HG02678 (cell line): ENCODE results near the gene TMEM72.

Experiments
- ATAC-seq: cut with Tn5 transposase; IDR thresholded peaks from one replicate; pipeline ENCODE4 v1.9.1; 2021; ENCODE audit warnings: mild to moderate bottlenecking, moderate library complexity; ENCODE audit not compliant: unreplicated experiment

Gene TMEM72

DNA sequence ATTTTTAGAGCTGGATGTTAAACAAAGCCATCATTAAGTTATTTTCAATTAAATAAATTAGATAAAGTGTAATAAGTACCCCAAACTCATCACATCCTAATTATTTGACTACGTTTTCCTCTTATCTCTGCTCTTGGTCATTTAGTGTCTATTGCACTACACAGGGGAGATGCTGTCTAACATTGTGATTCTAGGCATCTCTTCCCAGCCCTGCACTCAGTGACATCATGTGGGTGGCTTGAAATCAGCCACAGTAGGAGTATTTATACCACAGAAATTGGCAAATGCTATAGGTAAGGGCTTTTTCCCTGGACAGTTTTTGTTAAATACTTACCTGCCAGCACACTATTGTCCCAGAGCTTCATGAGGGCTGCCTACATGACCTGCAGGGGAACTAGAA is 21.3 kb upstream of the TMEM72 start:
- ATAC-seq = no peak

DNA sequence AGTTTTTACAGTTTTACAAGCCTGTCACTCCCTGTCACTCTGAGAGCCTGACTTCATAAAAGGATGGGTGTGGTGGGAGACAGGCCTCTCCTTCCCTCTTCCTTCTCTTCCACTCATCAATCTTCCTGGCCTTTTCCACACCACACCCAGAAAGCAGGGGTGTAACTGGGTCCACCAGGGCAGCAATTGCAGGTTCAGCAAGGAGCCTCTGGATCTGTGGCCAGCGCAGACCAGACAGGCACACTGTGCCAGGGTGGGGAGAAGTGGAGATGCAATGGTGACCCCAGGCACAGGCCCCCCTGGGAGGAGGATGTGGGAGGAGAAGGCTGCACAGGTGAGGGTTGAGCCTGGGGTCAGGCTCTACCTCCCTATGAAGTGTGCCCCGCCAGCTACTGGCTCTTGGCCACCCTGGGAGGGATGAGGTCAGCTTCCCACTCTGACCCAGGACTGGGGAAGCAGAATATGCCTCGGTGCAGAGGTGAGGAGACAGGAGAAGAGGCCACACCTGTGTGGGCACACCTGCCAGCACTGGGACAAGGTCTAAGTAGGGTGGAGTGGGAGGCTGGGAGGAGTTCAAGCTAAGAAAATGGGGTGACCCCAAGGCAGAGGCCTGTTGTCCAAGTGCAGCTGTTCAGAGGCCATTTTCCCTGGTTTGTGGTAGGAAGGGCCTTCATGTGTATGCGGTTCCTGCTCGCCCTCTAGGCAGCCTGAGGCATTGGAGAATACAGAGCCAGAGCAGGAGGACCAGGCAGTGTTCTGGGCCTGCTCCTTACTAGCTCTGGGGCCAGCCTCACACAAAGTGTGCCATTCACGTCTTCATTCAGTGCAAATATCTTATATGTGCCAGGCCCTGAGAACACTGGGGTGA is 20.2 kb upstream of the TMEM72 start:
- ATAC-seq = no peak

DNA sequence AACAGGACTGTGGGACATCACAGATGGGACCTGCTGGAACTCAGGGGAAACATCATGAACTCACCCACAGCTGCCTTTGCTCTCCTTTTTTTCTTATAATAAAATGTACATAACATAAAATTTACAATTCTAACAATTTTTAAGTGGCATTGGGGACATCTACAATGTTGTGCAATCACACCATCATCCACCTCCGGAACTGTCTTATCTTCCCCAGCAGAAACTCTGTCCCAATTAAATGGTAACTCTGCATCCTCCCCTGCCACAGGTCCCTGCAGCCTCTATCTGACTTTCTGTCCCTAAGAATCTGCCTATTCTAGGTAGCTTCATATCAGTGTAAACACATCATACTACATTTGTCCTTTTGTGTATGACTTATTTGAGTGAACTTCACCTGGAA is 19.4 kb upstream of the TMEM72 start:
- no peak for ATAC-seq

DNA sequence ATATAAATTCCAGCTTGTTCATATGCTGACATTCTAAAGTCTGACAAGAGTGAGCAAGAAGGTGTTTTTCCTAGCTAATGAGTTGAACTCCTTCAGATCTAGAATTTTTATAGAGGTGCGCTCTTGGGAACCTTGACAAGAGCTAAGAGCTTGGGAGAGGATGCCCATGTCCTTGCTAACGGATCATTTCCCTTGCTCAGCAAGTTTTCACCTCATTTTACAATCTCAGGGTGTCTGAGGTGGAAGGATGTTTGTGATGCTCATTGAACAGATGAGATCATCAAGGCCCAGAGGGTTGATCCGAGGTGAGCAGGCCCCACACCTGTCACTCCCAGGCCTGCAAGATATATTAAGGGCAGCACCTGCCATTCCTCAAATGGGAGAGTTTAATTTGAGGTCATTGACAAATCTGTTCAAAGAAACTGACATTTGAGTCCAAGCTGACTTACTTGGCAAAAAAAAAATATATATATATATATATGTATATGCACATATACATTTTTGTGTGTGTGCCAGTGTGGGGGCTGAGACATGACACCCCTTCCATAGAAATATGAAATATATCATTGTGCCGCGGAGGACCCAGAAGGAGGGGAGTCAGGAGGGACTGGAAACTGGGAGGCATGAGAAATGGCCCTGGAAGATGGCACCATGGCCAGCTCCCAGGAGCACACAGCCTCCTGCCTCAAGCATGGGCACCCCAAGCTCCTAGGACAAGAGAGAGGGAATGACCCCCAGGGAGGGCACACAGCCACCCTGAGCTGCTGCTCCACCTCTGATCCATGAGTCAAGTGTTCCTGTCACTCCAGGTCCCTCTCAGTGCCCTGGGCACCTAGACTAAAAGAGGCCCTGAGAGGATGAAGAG is 17.3 kb upstream of the TMEM72 start:
- ATAC-seq = no peak

DNA sequence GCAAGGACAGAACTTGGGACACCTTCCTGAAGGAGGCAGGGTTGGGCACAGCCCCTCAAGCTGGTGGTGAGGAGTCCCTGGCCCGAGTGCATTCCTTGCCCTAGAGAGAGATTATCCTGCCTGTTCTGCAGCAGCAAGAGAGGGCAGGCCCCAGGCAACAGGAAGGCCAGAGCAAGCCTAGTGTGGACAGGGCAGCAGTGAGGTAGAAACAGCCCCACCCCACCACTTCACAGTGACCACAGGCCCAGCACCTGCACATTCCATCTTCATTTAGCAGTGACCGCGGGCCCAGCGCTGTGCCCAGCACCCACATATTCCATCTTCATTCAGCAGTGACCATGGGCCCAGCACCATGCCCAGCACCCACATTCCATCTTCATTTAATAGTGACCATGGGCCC is 16.4 kb upstream of the TMEM72 start:
- ATAC-seq = no peak

DNA sequence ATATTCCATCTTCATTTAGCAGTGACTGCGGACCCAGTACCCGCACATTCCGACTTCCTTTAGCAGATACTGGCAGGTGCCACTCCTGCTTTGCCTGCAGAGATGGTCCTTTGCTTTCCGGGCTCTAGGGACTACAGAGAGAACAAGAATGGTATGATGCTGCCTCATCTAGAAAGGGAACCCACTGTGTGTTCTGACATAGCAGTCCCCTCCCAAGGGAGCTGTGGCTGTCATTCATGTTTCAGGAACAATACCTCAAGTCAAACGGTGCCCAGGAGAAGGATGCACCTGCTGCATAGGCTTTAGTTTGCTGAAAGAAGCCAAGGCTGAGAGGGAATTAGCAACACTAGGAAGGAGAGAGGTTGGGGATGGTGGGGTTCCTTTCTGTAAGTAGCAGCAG is 15.9 kb upstream of the TMEM72 start:
- no peak for ATAC-seq

DNA sequence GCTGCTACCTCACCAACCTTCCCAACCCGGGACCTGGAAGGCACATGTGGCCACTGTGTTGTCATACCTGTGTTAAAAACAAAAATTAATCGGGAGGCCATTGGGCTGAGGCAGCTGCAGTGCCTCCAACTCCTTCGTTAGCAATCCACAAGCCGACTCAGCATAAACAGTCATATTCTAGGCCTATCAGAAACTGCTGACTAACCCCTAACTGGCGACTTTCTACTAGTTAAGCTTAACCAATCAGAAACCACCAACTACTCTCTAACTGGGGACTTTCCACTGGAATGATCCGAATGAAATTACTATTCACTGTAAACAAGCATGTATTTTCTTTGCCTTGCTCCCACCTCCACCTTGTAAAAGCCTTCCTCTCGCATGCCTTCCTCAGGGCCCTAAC is 14.1 kb upstream of the TMEM72 start:
- ATAC-seq = no peak

DNA sequence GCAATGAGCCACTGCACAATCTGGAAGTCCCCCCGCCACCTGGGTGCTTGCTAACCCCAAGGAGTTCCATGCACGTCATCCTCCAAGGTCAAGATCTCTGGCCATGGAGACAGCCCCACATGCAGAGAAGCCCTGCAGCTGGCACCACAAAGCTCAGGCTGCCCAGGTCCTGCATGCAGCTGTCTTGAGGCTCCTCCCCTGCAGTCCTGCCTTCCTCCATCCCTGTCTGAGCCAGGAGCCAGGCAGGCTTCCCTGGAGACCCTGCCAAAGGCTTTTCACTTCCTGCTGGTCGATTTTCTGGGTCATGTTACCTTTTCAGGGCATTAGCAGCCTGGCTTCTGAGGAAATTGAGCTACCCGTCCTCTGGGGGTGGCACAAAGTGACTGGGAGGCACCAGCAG is 12.5 kb upstream of the TMEM72 start:
- no peak for ATAC-seq

DNA sequence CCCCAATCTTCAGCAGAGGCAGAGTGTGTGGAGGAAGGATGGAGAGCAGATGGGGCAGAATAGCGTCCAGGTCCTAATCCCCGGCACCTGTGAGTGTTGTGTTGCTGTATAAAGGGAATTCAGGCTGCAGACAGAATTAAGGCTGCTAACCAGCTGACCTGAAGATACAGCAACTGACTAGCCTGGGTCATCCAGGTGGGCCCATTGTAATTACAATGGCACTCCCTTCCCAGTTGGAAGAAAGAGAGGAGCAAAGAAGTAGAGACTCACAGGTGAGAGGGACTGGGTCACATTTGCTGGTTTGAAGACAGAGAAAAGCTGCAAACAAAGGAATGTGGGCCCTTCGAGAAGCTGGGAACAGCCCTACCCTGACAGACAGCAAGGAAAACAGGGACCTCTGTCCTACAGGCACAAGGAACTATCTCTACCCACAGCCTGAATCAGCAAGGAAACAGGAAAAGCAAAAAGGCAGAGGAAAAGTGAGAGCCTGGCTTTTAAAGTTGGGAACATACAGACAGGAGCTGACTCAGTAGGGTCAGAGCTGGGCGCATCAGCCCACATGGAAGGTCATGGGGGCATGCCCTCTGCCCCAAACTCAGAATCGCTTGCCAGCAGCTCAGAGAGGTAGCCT is 11.6 kb upstream of the TMEM72 start:
- no peak for ATAC-seq

DNA sequence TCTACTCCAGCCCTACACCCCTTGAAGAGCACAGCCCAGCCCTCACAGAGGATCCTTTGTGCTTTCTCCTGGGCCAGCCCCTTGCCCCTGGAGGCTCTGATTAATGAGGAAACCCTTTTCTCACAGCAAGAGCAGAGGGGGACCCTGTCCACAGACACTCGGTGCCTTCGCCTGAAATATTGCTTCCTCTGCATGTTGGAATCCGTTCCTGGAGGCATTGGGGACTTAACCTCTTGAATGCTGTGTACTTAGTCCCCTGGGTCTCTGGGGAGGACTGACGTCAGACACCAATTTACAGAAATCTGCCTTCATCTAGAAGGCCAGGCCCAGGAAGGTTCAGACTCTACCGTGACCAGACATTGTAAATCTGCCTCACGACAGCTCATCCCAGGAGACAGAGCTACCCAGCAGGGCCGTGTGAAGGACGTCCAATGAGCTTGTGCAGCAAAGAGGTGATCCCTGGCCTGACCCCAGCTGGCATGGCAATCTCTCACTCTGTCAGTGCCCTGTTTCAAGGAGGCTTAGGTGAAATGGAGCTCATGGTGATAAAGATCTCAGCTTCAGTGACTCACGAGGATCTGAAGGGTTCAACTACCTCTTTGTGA is 8.1 kb upstream of the TMEM72 start:
- no peak for ATAC-seq

DNA sequence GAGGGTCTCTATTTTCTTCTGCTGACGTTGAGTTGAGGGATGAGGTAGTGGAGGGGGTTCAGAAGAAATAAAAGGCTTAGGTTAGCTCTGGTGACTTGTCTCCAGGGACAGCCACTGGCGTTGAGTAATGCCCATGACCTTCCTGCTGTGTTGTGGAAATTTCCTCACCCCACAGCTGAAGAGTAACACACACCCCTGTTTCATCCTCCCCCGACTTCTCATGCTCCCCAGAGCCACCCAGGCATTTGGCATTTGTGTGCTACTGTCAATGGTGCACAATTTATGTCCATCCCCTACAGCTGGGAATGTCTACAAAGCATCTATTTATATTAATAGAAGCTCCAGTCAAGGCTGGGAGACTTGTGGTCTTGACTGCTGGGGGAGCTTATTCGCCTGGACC is 4.7 kb upstream of the TMEM72 start:
- ATAC-seq = no peak

DNA sequence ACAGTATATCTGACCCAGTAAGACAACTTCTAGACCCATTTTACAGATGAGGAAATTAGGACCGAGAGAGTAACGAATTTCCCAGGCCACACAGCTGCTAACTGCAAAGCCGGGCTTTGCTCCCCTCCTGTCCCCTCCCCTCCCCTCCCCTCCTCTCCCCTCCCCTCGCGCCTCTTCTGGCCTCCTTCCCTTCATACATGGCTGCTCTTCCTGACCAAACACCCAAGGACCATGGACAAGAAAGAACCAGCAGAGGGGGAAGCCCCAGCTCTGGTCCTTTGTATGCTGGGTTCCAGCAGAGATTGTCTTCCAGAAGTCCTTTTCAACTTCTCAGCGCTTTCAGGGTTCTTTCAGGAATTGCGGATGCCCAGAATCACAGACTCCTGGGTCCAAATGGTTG is 3.6 kb upstream of the TMEM72 start:
- ATAC-seq = no peak

DNA sequence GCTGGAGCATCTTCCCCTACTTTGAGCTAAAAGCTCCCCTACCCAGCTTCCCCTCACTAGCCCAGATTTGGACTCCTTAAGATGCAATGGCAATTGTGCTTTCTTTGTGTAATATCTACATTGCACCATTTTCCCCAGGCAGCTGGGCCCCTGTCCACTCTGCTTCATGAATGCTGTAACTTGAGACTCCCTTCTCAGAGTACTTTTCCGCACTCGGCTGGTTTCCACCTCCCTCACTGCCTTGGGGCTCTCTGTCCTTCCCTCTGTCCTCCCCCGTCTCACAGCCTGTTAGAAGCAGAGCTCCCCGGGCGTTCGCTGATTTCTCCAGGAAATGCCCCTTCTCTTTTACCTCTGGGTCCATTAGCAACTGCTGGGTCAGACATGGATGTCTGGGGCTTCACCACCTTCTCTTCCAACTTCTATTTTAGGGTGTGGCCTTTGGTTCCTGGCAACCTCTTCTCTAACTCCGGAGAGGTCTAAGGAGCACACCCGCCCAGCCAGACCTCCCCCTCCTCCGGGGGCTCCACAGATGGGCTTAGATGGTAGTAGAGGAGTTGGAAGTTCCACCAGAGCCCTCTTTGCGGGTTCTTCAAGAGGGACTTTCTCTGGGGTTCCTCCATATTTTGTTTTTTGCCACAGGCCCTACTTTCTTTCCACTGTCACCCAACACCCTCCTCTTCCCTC is 2.9 kb upstream of the TMEM72 start:
- no peak for ATAC-seq

DNA sequence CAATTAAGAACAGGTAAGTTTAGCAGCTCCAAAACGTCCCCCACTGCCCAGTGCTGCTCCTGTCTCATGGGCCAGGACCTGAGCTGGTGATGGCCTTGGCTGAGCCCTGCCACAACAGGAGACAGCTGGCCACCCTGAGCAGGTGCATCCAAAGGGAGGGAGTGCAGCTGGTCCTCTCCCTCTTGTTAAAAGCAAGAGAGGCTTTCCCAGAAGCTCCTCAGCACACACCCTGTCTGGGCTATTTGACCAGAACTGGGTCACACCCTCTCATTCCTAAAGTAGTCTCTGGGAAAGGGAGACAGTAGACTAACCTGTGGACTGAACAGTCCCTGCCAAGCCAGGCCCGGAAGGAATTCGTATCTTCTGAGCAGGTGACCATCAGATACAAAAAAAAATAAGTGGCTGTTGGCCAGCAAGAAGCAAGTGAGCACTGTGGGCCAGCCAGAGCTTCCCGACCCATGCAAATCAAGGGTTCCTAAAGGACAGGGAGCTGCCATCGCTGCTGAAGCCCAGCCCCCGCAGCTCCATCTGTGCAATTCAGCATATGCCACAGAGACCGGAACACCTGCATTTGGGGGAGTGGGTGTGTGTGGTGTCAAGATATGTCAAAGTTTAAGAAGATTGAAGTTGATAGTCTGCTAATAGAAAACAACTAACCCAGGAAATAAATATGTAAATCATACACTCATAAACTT is 2.1 kb upstream of the TMEM72 start:
- no peak for ATAC-seq

DNA sequence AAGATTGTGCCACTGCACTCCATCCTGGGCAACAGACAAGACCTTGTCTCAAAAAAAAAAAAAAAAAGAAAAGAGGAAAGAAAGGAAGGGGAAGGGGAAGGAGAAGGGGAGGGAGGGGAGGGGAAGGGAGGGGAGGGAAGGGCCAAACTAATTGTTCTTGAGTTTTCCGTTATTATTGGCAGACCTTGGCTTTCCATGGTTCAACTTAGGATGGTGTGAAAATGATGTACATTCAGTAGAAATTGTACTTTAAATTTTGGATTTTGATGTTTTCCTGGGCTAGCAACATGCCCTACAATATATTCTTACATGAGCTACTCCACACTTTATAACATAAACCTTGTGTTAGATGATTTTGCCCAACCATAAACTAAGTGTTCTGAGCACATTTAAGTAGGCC is 1.2 kb upstream of the TMEM72 start:
- no peak for ATAC-seq

DNA sequence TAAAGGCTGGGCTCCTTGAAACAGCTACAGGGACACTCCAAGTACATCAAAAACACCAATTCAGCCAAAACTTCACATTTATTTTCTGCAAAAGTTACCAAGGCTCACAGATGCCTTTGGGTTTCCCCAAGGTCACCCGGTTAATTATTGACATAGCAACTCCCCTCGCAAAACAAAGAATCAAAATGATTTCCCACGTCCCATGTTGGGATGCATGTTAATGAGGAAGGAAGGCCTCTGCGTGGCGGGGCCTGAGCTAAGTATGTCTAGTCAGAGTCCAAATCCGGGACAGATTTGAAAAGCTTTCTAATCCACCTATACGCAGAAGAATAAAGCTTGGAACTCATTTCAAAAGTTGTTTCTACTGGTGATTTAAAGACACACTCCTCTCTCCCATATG is 535 bp upstream of the TMEM72 start:
- ATAC-seq = no peak

DNA sequence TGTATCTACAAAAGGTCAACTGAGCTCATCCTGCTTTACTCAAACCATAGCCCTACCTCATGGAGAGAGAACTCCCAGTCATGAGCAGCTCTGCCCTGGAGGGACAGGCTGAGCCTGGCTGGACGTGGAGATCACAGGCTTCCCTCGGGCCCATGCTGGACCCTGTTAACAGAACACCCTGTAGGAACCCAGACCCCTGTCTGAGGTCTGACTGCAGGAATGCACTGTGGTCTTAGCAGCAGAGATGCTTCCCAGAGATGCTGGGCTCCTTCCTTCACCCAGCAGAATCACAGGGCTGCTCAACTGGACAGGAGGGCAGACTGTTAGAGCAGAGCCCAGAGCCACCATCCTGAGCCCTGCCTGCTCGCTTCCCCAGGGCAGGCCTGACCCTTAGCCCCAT is 814 bp downstream of the TMEM72 start:
- no peak for ATAC-seq

DNA sequence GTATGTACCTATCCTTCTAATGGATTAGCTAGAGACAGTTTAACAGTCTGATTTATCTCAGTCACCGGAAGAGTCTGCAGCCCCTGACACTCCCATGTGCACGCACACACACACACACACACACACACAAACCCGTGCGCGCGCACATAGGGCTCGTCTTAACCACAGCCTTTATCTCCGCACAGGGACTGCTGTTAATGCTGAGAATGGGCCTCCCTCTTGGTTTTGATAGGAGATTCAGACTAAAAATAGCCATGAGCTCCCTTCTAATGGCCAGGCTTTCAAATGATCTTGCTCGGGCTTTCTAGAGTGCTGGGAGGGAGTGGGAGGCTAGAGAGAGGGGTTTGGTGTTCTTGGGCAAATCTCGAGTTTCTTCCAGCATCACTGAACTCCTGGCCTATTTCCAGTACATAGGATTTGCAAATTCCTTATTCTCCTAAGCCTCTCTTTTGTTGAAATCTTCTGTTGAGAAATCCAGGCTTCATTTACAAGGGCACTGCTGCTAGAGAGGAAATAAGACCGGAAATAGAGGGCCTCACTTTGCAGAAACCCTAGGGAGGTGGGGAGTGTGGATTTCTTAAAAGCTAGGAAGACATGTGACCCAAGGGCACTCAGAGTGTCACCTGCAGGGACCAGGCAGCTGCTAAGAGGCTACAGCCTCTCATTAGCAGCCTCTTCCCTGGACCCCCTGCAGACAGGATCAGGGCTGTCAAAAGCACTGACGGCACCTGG is 2.4 kb downstream of the TMEM72 start:
- ATAC-seq = no peak

DNA sequence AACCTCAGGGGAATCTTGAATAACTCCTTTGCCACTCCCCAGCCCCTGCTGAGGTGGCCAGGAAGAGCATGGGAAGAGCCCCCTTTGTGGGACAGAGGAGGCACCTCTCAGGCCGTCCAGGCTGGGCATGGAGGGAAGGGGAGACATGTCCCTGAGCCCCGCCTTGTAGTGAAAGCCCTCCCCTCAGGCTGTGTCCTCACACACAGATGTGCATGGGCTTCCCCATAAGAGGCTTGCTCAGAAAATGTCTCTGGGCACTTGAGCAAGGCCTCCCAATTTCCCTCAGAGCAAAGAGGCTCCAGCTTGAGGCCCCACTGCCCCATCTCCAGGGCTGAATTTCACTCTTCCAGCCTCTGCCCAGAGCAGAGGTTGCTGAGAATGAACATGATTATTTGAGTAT is 3.8 kb downstream of the TMEM72 start:
- ATAC-seq = no peak

DNA sequence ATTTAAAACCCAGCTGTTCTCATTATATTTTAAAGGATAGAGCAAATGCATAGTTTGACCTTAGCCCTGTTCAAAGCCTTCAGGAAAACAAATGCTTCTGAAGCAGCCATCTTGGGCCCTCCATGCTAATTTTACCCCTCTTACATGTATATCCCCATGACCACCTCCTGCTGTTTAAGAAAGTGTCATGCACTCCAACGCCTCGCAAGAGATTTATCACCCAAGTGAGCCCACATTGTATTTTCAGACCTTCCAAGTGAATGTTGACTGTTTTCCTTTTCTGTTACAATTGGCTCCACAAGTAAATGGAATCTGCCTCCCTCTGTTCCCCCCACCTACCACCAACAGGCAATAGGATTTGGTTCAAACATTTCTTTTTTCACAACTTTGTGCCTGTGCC is 5.3 kb downstream of the TMEM72 start:
- ATAC-seq = no peak
